ENCODE data around the gene MATN4. TPM values are rescaled to one million over a fixed set of nuclear protein-coding genes. Genes with fewer than 3 reads are reported as not detected.

Gene MATN4
- total RNA-seq, 1 donor from 2014 or later, result not detected

DNA sequence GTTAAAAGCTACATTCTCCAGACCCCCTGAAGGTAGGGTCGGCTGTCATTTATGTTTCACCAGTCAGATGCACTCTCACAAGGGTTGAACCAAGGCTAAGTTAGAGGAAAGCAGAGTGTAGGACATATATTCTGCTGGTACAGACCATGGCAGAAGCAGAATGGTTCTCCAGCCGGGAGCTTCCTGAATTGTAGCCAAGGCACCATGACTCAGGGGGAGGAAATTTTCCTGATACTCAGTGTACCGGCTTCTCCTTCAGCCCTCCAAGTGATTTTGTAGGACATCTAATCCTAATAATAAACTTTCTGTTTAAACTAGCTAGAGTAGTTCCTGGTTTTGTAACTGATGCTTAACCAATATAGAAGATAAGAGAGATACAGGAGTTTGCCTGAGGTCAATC is 39.6 kb downstream of the MATN4 start:
- Histone ChIP-seq H3K4me1 (no peaks in the 10 kb centered on the region), H3K9me3 (no peaks in the 10 kb centered on the region), H3K27me3 (no peaks in the 10 kb centered on the region), H3K27ac (no peak overlapping the region), H3K4me3 (no peak overlapping the region), H3K36me3 (no peaks in the 10 kb centered on the region)
- intact Hi-C loops (cut with DNase I), result no loop called here
- DNase-seq (ENCODE audit: extremely low spot score in 2 of 2), result peak; percentile 12 to 37
- TF ChIP-seq POLR2AphosphoS5 (IDR thresholded peaks at IDR 0.05; ENCODE audit: insufficient read depth in 1 of 2, low read depth in 1 of 2), result no peak
- TF ChIP-seq CTCF (IDR thresholded peaks at IDR 0.05), result no peak
- no peak for TF ChIP-seq POLR2A (IDR thresholded peaks at IDR 0.05)

DNA sequence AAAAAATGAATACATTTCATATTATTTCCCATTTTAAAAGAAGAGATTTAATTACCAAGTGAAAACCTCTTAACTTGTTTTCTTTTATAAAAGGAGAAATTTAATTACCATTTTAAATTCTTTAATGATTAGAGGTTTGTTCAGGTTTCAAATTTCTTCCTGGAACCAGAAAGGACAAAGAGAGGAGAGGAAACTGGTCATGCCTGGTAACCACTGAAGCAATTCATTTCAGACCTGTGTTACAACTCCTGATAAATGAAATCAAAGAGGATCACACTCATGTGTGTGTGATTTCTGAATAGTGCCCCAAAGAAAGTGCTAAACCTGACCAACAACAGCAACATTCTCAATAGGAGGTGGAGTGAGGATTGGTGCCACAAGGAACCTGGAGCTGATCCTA is 41.1 kb downstream of the MATN4 start:
- no peak overlapping the region for H3K27ac ChIP-seq
- no peak for TF ChIP-seq POLR2AphosphoS5 (IDR thresholded peaks at IDR 0.05; ENCODE audit: insufficient read depth in 1 of 2, low read depth in 1 of 2)
- TF ChIP-seq CTCF (IDR thresholded peaks at IDR 0.05), result no peak
- no peak for TF ChIP-seq POLR2A (IDR thresholded peaks at IDR 0.05)
- H3K4me3 ChIP-seq, result no peak overlapping the region
- H3K4me1 ChIP-seq, result no peaks in the 10 kb centered on the region
- intact Hi-C loops (cut with DNase I), result no loop called here
- H3K36me3 ChIP-seq, result no peaks in the 10 kb centered on the region
- no peak for DNase-seq (ENCODE audit: extremely low spot score in 2 of 2)
- H3K27me3 ChIP-seq, result no peaks in the 10 kb centered on the region
- no peaks in the 10 kb centered on the region for H3K9me3 ChIP-seq

GRCh38 chr20:45263556-45264266 is 44.4 kb downstream of the MATN4 start:
- DNase-seq (ENCODE audit: extremely low spot score in 2 of 2), result peak in 1 of 2 donors; percentile 49
- Histone ChIP-seq H3K27ac (no peak overlapping the region), H3K4me1 (no peaks in the 10 kb centered on the region), H3K9me3 (no peaks in the 10 kb centered on the region), H3K27me3 (no peaks in the 10 kb centered on the region), H3K4me3 (no peak overlapping the region), H3K36me3 (no peaks in the 10 kb centered on the region)
- TF ChIP-seq CTCF (IDR thresholded peaks at IDR 0.05) (no peak), POLR2A (IDR thresholded peaks at IDR 0.05) (no peak), POLR2AphosphoS5 (IDR thresholded peaks at IDR 0.05; ENCODE audit: insufficient read depth in 1 of 2, low read depth in 1 of 2) (no peak)
- intact Hi-C loops (cut with DNase I), result no loop called here

- H3K27me3 ChIP-seq, result no peaks in the 10 kb centered on the region
- no peak overlapping the region for H3K27ac ChIP-seq
- TF ChIP-seq POLR2AphosphoS5 (IDR thresholded peaks at IDR 0.05; ENCODE audit: insufficient read depth in 1 of 2, low read depth in 1 of 2) (no peak), CTCF (IDR thresholded peaks at IDR 0.05) (no peak), POLR2A (IDR thresholded peaks at IDR 0.05) (no peak)
- DNase-seq (ENCODE audit: extremely low spot score in 2 of 2), result no peak
- peaks cover 18% of the 10 kb centered on the region for H3K4me1 ChIP-seq
- intact Hi-C loops (cut with DNase I), result no loop called here
- no peak overlapping the region for H3K4me3 ChIP-seq
- no peaks in the 10 kb centered on the region for H3K36me3 ChIP-seq
- no peaks in the 10 kb centered on the region for H3K9me3 ChIP-seq
These were observed 49.4 kb downstream of the MATN4 start for GRCh38 chr20:45258664-45259063.

DNA sequence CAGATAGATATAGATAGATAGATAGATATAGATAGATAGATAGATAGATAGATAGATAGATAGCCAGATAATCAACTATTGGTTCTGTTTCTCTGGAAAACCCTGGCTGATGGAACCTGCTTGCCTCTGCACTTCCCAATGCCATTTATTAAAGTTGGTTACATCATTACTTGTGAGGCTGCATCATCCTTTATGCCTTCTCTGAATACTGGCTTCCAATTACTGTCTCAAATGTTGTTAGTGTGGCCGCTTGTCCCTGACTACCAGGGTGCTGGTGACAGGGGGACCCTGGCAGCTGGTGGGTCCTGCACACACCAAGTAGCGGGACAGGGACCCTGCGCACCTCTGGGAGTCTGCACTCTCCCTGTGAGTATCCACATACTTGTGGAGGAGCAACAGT is 49.8 kb downstream of the MATN4 start:
- TF ChIP-seq CTCF (IDR thresholded peaks at IDR 0.05) (no peak), POLR2AphosphoS5 (IDR thresholded peaks at IDR 0.05; ENCODE audit: insufficient read depth in 1 of 2, low read depth in 1 of 2) (no peak), POLR2A (IDR thresholded peaks at IDR 0.05) (no peak)
- H3K4me3 ChIP-seq, result no peak overlapping the region
- H3K9me3 ChIP-seq, result no peaks in the 10 kb centered on the region
- H3K36me3 ChIP-seq, result no peaks in the 10 kb centered on the region
- H3K27me3 ChIP-seq, result no peaks in the 10 kb centered on the region
- H3K27ac ChIP-seq, result no peak overlapping the region
- intact Hi-C loops (cut with DNase I), result no loop called here
- peaks cover 18% of the 10 kb centered on the region for H3K4me1 ChIP-seq
- DNase-seq (ENCODE audit: extremely low spot score in 2 of 2), result no peak

All from vagina (tissue), 2 donors.